A549 (cell line): ENCODE data around the gene FAM120B. TPM values are rescaled to one million over a fixed set of nuclear protein-coding genes. Genes with fewer than 3 reads are reported as not detected.
A peak's percentile ranks its signal among the peaks of the same experiment; 100 is the strongest.

Experiments used
- ATAC-seq, 2 experiments: fragments of 200-7000 bp in 1 of 2; fragments of >200 bp in 1 of 2; cut with Nextera tagmentation in 1 of 2; cut with Tn5 transposase in 1 of 2; 3 replicates each; pipeline versions ENCODE4 v1.8.0 to v1.9.1; 2018 to 2020; ENCODE audit warnings: mild to moderate bottlenecking in 1 of 2, moderate library complexity in 1 of 2
- CTCF ChIA-PET: fragments of 300-600 bp; sonication (Branson Sonifier 250); formaldehyde crosslinking; extraction: SDS; loops from one replicate; lab custom pipeline; 2021; ENCODE audit warnings: antibody characterized with exemption, inconsistent platforms; lab: Yijun Ruan, JAX
- POLR2A ChIA-PET: fragments of 350-600 bp; formaldehyde crosslinking; extraction: SDS; loops from one replicate; lab custom pipeline; 2021; ENCODE audit warnings: antibody characterized with exemption, inconsistent platforms; lab: Yijun Ruan, JAX
- DNase-seq, 2 experiments: peaks; one replicate each; pipeline versions ENCODE4 v3.0.0 to v3.0.0-alpha.2; 2011 to 2016; ENCODE audit warnings: low read depth in 1 of 2, low spot score in 1 of 2
- FAIRE-seq: peaks from 2 replicates; lab custom pipeline; 2011; peaks lifted over from hg19 to GRCh38; lab: Jason Lieb, UNC
- H3K27ac ChIP-seq, 2 experiments: fragments of >200 bp; sonication (Bioruptor Twin); formaldehyde crosslinking; 3 replicates each; pipeline ENCODE4 v1.5.1; 2016 to 2017
- H3K4me1 ChIP-seq: fragments of >200 bp; sonication (Bioruptor Twin); formaldehyde crosslinking; 3 replicates; pipeline ENCODE4 v1.6.1; 2016
- H3K4me2 ChIP-seq: fragments of >200 bp; sonication (Bioruptor Twin); formaldehyde crosslinking; 3 replicates; pipeline ENCODE4 v1.6.1; 2016
- H3K4me3 ChIP-seq: fragments of >200 bp; sonication (Bioruptor Twin); formaldehyde crosslinking; 3 replicates; pipeline ENCODE4 v1.5.1; 2016
- H3K9me3 ChIP-seq: fragments of >200 bp; sonication (Bioruptor Twin); formaldehyde crosslinking; 3 replicates; pipeline ENCODE4 v1.6.1; 2016
- ATOH8 ChIP-seq: fragments of 250-450 bp; sonication (Bioruptor Pico); IDR thresholded peaks from 2 replicates; pipeline ENCODE4 v1.5.0; 2020; ENCODE audit warnings: low read depth, mild to moderate bottlenecking, moderate library complexity
- BHLHE40 ChIP-seq: IDR thresholded peaks from 2 replicates; pipeline ENCODE4 v1.6.1; 2012; ENCODE audit warnings: low read depth, low read length, inconsistent platforms
- CBX2 ChIP-seq: fragments of 200-600 bp; sonication (generic); IDR thresholded peaks from 2 replicates; pipeline ENCODE4 v1.6.1; 2016; ENCODE audit warnings: low read depth, mild to moderate bottlenecking, borderline replicate concordance
- CBX8 ChIP-seq: fragments of 200-600 bp; sonication (generic); IDR thresholded peaks from 2 replicates; pipeline ENCODE4 v1.6.1; 2016
- CEBPB ChIP-seq, 2 experiments: fragments of >200 bp in 1 of 2; sonication (Bioruptor Twin) in 1 of 2; formaldehyde crosslinking in 1 of 2; IDR thresholded peaks; 2 replicates each; pipeline ENCODE4 v1.6.1; 2012 to 2016
- CHD2 ChIP-seq: fragments of 150-350 bp; IDR thresholded peaks from 2 replicates; pipeline ENCODE4 v1.6.1; 2014; ENCODE audit warnings: low read length; ENCODE audit not compliant: partially characterized antibody
- EHF ChIP-seq: fragments of 250-450 bp; sonication (Bioruptor Pico); IDR thresholded peaks from 2 replicates; pipeline ENCODE4 v1.5.0; 2020; ENCODE audit warnings: mild to moderate bottlenecking
- EHMT2 ChIP-seq: fragments of 200-600 bp; sonication (generic); IDR thresholded peaks from 2 replicates; pipeline ENCODE4 v1.6.1; 2016; ENCODE audit warnings: antibody characterized with exemption, low read depth, mild to moderate bottlenecking, moderate library complexity
- EP300 ChIP-seq, 2 experiments: fragments of >200 bp; sonication (Bioruptor Twin); formaldehyde crosslinking; IDR thresholded peaks; 2 replicates in 1 of 2; 3 replicates in 1 of 2; pipeline ENCODE4 v1.6.1; 2016 to 2017
- ESRRA ChIP-seq: fragments of 150-350 bp; IDR thresholded peaks from 2 replicates; pipeline ENCODE4 v1.6.1; 2014; ENCODE audit warnings: mild to moderate bottlenecking, low read length, borderline replicate concordance
- GATA3 ChIP-seq: IDR thresholded peaks from 2 replicates; pipeline ENCODE4 v1.6.1; 2012; ENCODE audit warnings: borderline replicate concordance
- HDAC2 ChIP-seq: fragments of 200-600 bp; sonication (generic); IDR thresholded peaks from 2 replicates; pipeline ENCODE4 v1.6.1; 2016
- HOXA7 ChIP-seq: fragments of 250-450 bp; sonication (Bioruptor Pico); IDR thresholded peaks from 2 replicates; pipeline ENCODE4 v1.5.0; 2020; ENCODE audit warnings: mild to moderate bottlenecking, moderate library complexity
- HOXB13 ChIP-seq: fragments of 250-450 bp; sonication (Bioruptor Pico); IDR thresholded peaks from 2 replicates; pipeline ENCODE4 v1.5.0; 2020; ENCODE audit warnings: low read depth, mild to moderate bottlenecking, moderate library complexity
- JUNB ChIP-seq: fragments of >200 bp; sonication (Bioruptor Twin); formaldehyde crosslinking; IDR thresholded peaks from 2 replicates; pipeline ENCODE4 v1.6.1; 2016
- MAX ChIP-seq: IDR thresholded peaks from 2 replicates; pipeline ENCODE4 v1.6.1; 2012
- MYC ChIP-seq: IDR thresholded peaks from 2 replicates; pipeline ENCODE4 v1.6.1; 2012; ENCODE audit warnings: mild to moderate bottlenecking, inconsistent platforms, low read length, improper control_type of control experiment, borderline replicate concordance
- PHF8 ChIP-seq: fragments of 200-600 bp; sonication (generic); IDR thresholded peaks from 2 replicates; pipeline ENCODE4 v1.6.1; 2016; ENCODE audit warnings: low read depth, mild to moderate bottlenecking, antibody characterized with exemption, moderate library complexity, borderline replicate concordance
- POLR2AphosphoS2 ChIP-seq: conservative IDR thresholded peaks from 2 replicates; pipeline ENCODE4 v1.6.1; 2012; ENCODE audit warnings: low read length, improper control_type of control experiment, inconsistent platforms
- SMC3 ChIP-seq: fragments of >200 bp; sonication (Bioruptor Twin); formaldehyde crosslinking; IDR thresholded peaks from 3 replicates; pipeline ENCODE4 v1.6.1; 2018; ENCODE audit warnings: inconsistent platforms
- SREBF2 ChIP-seq: fragments of 450-650 bp; IDR thresholded peaks from 2 replicates; pipeline ENCODE4 v1.6.1; 2014; ENCODE audit warnings: mild to moderate bottlenecking, moderate library complexity
- TP53 ChIP-seq: fragments of 250-450 bp; sonication (Bioruptor Pico); IDR thresholded peaks from 2 replicates; pipeline ENCODE4 v1.5.0; 2021; ENCODE audit warnings: mild to moderate bottlenecking, moderate library complexity
- WGBS: methylation state at CpG from one replicate; pipeline ENCODE4 v1.1.6; 2017; ENCODE audit errors: missing lambda C conversion rate; 5-methylcytosine and 5-hydroxymethylcytosine counted together
- polyA plus RNA-seq, 4 experiments: library from polyadenylated mRNA; depleted of rRNA in 3 of 4; stranded (reverse); fragments of >200 nt; fragmentation: RNase III in 1 of 4; extraction: RNeasy Plus Mini Kit Qiagen cat#74134 plus additional on column Dnase treatment in 1 of 4; gene quantifications; 2 replicates in 3 of 4; 3 replicates in 1 of 4; pipeline ENCODE4 v1.2.3, GENCODE V29; 2011 to 2017
- TF ChIP-seq, protein P1 (sequence below): fragments of >200 bp; sonication (Bioruptor Twin); formaldehyde crosslinking; IDR thresholded peaks from 2 replicates; pipeline ENCODE4 v1.6.1; 2016
- TF ChIP-seq, protein P2 (sequence below): fragments of 200-600 bp; sonication (generic); IDR thresholded peaks from 2 replicates; pipeline ENCODE4 v1.6.1; 2016; ENCODE audit warnings: antibody characterized with exemption, mild to moderate bottlenecking, moderate library complexity

The FAM120B gene
- polyA plus RNA-seq, 2 of the 4 experiments (the other 2 are of a cell fraction), result 7.0 to 7.7 TPM

GRCh38 chr6:170314983-170315382, 8.4 kb downstream of the FAM120B start:
- TF ChIP-seq GATA3 (no peak), CBX2 (no peak), POLR2AphosphoS2 (no peak), TP53 (no peak), CHD2 (no peak), HOXA7 (CRISPR knock-in tag) (no peak), EHF (CRISPR knock-in tag) (no peak), HDAC2 (no peak), EHMT2 (no peak)
- TF ChIP-seq, protein P1, sequence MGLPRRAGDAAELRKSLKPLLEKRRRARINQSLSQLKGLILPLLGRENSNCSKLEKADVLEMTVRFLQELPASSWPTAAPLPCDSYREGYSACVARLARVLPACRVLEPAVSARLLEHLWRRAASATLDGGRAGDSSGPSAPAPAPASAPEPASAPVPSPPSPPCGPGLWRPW, result no peak
- TF ChIP-seq, protein P2, sequence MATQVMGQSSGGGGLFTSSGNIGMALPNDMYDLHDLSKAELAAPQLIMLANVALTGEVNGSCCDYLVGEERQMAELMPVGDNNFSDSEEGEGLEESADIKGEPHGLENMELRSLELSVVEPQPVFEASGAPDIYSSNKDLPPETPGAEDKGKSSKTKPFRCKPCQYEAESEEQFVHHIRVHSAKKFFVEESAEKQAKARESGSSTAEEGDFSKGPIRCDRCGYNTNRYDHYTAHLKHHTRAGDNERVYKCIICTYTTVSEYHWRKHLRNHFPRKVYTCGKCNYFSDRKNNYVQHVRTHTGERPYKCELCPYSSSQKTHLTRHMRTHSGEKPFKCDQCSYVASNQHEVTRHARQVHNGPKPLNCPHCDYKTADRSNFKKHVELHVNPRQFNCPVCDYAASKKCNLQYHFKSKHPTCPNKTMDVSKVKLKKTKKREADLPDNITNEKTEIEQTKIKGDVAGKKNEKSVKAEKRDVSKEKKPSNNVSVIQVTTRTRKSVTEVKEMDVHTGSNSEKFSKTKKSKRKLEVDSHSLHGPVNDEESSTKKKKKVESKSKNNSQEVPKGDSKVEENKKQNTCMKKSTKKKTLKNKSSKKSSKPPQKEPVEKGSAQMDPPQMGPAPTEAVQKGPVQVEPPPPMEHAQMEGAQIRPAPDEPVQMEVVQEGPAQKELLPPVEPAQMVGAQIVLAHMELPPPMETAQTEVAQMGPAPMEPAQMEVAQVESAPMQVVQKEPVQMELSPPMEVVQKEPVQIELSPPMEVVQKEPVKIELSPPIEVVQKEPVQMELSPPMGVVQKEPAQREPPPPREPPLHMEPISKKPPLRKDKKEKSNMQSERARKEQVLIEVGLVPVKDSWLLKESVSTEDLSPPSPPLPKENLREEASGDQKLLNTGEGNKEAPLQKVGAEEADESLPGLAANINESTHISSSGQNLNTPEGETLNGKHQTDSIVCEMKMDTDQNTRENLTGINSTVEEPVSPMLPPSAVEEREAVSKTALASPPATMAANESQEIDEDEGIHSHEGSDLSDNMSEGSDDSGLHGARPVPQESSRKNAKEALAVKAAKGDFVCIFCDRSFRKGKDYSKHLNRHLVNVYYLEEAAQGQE, result no peak
- no peak overlapping the region for H3K27ac ChIP-seq
- H3K4me1 ChIP-seq, result no peaks in the 10 kb centered on the region
- ChIA-PET CTCF (no interaction called here), POLR2A (no interaction called here)
- no peak overlapping the region for H3K4me3 ChIP-seq
- no peak for DNase-seq
- WGBS, result 91% methylated on average over 5 of the region's 5 CpGs
- no peaks in the 10 kb centered on the region for H3K9me3 ChIP-seq
- no peak for ATAC-seq
- no peak for FAIRE-seq
- H3K4me2 ChIP-seq, result no peak overlapping the region

DNA sequence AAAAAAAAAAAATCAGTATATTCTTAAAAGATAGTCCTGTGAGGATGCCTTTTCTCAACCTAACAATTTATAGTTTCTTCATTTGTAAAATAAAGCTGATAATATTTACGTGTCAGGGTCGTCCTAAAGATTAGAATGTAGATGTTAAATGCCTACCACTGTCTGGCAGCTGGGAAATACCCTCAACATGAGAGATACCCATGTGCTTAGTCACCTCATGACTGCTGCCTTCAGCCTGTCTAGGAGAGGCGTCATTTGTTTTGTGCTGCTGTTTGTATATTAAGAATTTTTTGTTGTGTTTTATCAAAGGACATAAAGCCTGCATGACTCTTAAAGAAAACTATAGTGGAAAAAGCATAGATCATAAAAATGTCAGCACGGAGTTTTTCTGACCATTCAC, 9.5 kb downstream of the FAM120B start:
- POLR2A ChIA-PET, result no interaction called here
- FAIRE-seq, result no peak
- no peak for DNase-seq
- H3K4me1 ChIP-seq, result no peaks in the 10 kb centered on the region
- H3K4me3 ChIP-seq, result no peak overlapping the region
- 64% methylated on average over 4 of the region's 4 CpGs for WGBS
- CTCF ChIA-PET, result no interaction called here
- H3K27ac ChIP-seq, result no peak overlapping the region
- no peaks in the 10 kb centered on the region for H3K9me3 ChIP-seq
- peak in 1 of 2 experiments; percentile 64; a peak in 2 of 6 replicates for ATAC-seq
- H3K4me2 ChIP-seq, result no peak overlapping the region
- TF ChIP-seq, protein P2, result no peak
- TF ChIP-seq SMC3 (no peak), MAX (no peak), HOXB13 (CRISPR knock-in tag) (no peak), BHLHE40 (no peak), GATA3 (no peak), PHF8 (no peak), ESRRA (no peak), EP300 (IDR thresholded peaks at IDR 0.05) (no peak), SREBF2 (no peak), CHD2 (no peak), EHF (CRISPR knock-in tag) (no peak), JUNB (no peak), CEBPB (IDR thresholded peaks at IDR 0.05) (no peak), CBX8 (no peak), ATOH8 (CRISPR knock-in tag) (no peak), MYC (no peak)
